Measurements from ENCODE around the gene AMFR. TPM values are rescaled to one million over a fixed set of nuclear protein-coding genes. Genes with fewer than 3 reads are reported as not detected.

Gene AMFR
- polyA plus RNA-seq, 3 donors: 28.3 to 68.1 (median 48.9) TPM

- Mint-ChIP-seq H3K36me3 (no peaks in the 10 kb centered on the region), H3K27me3 (ENCODE audit: low read depth in 3 of 3) (peaks cover 2 to 10% (median 2%) of the 10 kb centered on the region in 3 donors), H3K27ac (no peak overlapping the region), H3K4me3 (no peak overlapping the region), H3K4me1 (no peaks in the 10 kb centered on the region), H3K9me3 (no peaks in the 10 kb centered on the region)
- H3K9ac ChIP-seq (ENCODE audit: insufficient read depth, low read length, poor library complexity, severe bottlenecking): no peak overlapping the region
- H4K20me1 ChIP-seq (ENCODE audit: insufficient read depth, low read length): no peaks in the 10 kb centered on the region
- 91% methylated on average over 13 of the region's 13 CpGs for WGBS (ENCODE audit: insufficient coverage)
- H3K36me3 ChIP-seq (replicated peaks in 1 of 2; ENCODE audit: control insufficient read depth in 1 of 2, insufficient read depth in 2 of 2, low read length in 2 of 2): no peaks in the 10 kb centered on the region
- H3K27ac ChIP-seq (ENCODE audit: low read depth in 1 of 2, low read length in 2 of 2): no peak overlapping the region
- no peak for DNase-seq
- H3K4me2 ChIP-seq (replicated peaks; ENCODE audit: extremely low read depth, low read length, poor library complexity, severe bottlenecking): no peak overlapping the region
- H3K27me3 ChIP-seq (ENCODE audit: control insufficient read depth in 2 of 2, insufficient read depth in 2 of 2, low read length in 2 of 2): no peaks in the 10 kb centered on the region
- intact Hi-C loops (cut with micrococcal nuclease): no loop called here
- no peaks in the 10 kb centered on the region for H3K4me1 ChIP-seq (ENCODE audit: control insufficient read depth in 1 of 2, insufficient read depth in 2 of 2, low read length in 2 of 2)
- TF ChIP-seq, protein P1, sequence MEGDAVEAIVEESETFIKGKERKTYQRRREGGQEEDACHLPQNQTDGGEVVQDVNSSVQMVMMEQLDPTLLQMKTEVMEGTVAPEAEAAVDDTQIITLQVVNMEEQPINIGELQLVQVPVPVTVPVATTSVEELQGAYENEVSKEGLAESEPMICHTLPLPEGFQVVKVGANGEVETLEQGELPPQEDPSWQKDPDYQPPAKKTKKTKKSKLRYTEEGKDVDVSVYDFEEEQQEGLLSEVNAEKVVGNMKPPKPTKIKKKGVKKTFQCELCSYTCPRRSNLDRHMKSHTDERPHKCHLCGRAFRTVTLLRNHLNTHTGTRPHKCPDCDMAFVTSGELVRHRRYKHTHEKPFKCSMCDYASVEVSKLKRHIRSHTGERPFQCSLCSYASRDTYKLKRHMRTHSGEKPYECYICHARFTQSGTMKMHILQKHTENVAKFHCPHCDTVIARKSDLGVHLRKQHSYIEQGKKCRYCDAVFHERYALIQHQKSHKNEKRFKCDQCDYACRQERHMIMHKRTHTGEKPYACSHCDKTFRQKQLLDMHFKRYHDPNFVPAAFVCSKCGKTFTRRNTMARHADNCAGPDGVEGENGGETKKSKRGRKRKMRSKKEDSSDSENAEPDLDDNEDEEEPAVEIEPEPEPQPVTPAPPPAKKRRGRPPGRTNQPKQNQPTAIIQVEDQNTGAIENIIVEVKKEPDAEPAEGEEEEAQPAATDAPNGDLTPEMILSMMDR (IDR thresholded peaks at IDR 0.05): no peak
- H2AFZ ChIP-seq (ENCODE audit: insufficient read depth, low read depth, low read length, poor library complexity, severe bottlenecking): no peak overlapping the region
- H3K79me2 ChIP-seq (ENCODE audit: insufficient read depth, low read length): no peaks in the 10 kb centered on the region
- no peaks in the 10 kb centered on the region for H3K9me3 ChIP-seq (replicated peaks in 1 of 2; ENCODE audit: control insufficient read depth in 1 of 2, insufficient read depth in 1 of 2, low read length in 2 of 2)
- no peak overlapping the region for H3K4me3 ChIP-seq (replicated peaks in 1 of 3; ENCODE audit: low read depth in 2 of 3, low read length in 3 of 3)
These were observed 79.8 kb downstream of the AMFR start for GRCh38 chr16:56345406-56346050.

DNA sequence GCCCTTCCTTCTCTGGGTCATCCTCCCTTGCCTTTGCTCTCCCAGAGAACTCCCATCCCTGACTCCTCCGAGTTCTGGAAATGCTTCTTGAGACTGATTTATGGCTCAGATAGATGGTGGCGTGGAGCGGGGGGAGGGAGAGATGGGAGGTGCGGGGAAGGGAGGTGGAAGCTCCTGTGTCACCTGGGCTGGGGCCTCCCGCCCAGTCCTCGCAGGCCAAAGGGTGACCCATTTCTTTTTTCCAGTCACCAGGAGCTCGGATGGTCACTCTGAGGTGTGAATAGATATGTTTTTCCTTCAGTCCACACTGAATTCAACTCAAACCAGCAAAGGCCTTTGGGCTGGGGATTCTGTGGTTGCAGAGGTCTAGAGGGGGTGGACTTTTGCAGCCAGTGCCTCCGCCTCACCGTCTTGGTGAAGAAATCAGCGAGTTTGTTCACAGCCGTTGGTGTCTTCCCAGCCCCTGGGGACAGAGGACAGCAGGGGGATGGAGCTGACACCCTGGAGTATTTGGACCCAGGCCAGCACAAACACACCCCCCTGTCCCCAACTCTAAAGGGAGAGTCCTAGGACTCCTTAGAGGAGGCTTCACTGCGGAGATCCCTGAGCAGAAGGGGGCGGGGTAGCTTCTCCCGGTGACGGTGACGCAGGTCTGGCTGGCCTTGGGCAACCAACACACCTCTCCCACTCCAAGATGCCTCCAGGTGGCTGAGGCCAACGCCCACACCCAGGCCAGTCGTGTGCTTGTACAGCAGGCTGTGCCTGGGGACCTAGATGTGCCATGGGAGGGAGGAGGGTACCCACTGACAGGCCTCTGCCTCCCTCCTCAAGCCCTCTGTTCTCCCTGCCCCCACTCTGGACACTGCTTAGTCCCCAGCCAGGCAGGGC is 80.6 kb downstream of the AMFR start:
- no peak overlapping the region for H3K27ac ChIP-seq (ENCODE audit: low read depth in 1 of 2, low read length in 2 of 2)
- TF ChIP-seq, protein P1 (IDR thresholded peaks at IDR 0.05): no peak
- H4K20me1 ChIP-seq (ENCODE audit: insufficient read depth, low read length): no peaks in the 10 kb centered on the region
- intact Hi-C loops (cut with micrococcal nuclease): no loop called here
- Mint-ChIP-seq H3K27me3 (ENCODE audit: low read depth in 3 of 3) (peaks cover 2 to 7% (median 2%) of the 10 kb centered on the region in 3 donors), H3K36me3 (no peaks in the 10 kb centered on the region), H3K27ac (no peak overlapping the region), H3K4me3 (no peak overlapping the region), H3K9me3 (no peaks in the 10 kb centered on the region), H3K4me1 (no peaks in the 10 kb centered on the region)
- no peak overlapping the region for H3K4me2 ChIP-seq (replicated peaks; ENCODE audit: extremely low read depth, low read length, poor library complexity, severe bottlenecking)
- no peaks in the 10 kb centered on the region for H3K36me3 ChIP-seq (replicated peaks in 1 of 2; ENCODE audit: control insufficient read depth in 1 of 2, insufficient read depth in 2 of 2, low read length in 2 of 2)
- H3K27me3 ChIP-seq (ENCODE audit: control insufficient read depth in 2 of 2, insufficient read depth in 2 of 2, low read length in 2 of 2): no peaks in the 10 kb centered on the region
- 94% methylated on average over 6 of the region's 18 CpGs for WGBS (ENCODE audit: insufficient coverage)
- no peak overlapping the region for H2AFZ ChIP-seq (ENCODE audit: insufficient read depth, low read depth, low read length, poor library complexity, severe bottlenecking)
- H3K79me2 ChIP-seq (ENCODE audit: insufficient read depth, low read length): no peaks in the 10 kb centered on the region
- H3K4me3 ChIP-seq (replicated peaks in 1 of 3; ENCODE audit: low read depth in 2 of 3, low read length in 3 of 3): no peak overlapping the region
- H3K4me1 ChIP-seq (ENCODE audit: control insufficient read depth in 1 of 2, insufficient read depth in 2 of 2, low read length in 2 of 2): no peaks in the 10 kb centered on the region
- H3K9ac ChIP-seq (ENCODE audit: insufficient read depth, low read length, poor library complexity, severe bottlenecking): no peak overlapping the region
- no peak for DNase-seq
- H3K9me3 ChIP-seq (replicated peaks in 1 of 2; ENCODE audit: control insufficient read depth in 1 of 2, insufficient read depth in 1 of 2, low read length in 2 of 2): no peaks in the 10 kb centered on the region
